Fibroblast of skin of right biceps (primary cell): ENCODE measurements around the gene ARAP2.
"Not testable (repeated sequence)": the region's sequence is repeated elsewhere in the genome, so short reads cannot be mapped to it uniquely, and the experiment has no call there.

Source experiments
- DNase-seq: peaks from one replicate; pipeline ENCODE4 v3.0.0-alpha.2; 2013

The ARAP2 gene

DNA sequence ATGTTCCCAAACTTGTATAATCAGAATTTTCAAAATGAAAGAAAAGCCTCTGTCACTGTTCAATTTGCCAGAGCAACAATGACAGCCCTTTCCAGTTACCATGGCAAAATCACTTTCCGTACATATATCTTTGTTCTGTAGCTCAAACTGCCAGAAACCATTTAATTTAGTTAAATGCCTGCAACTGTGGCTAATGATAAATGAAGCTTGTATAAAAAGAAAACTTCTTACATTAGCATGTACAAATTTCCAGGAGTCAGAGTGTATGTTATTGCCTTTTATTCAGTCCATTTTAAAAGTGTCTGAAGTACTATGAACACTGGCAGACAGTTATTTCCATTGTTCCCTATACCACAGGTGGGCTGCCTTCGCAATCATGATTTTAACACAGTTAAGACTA is 30.3 kb downstream of the ARAP2 start:
- no peak for DNase-seq

DNA sequence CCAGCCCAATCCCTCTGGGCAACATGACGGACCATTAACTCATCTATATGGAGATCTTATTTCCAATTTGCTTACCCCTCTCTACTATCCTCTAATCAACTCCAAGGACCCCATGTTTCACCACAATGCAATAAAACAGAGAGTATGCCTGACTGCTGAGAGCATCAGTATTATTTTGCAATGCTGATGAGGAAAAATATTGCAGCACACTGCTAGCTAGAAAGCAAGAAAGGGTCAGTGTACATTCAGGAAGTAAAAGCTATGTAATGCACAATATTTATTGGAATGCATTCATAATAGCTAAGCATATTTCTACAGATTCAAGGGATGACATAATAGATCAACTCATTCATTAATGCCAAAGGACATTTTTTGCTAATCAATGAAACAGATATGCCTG is 33.2 kb downstream of the ARAP2 start:
- no peak for DNase-seq

DNA sequence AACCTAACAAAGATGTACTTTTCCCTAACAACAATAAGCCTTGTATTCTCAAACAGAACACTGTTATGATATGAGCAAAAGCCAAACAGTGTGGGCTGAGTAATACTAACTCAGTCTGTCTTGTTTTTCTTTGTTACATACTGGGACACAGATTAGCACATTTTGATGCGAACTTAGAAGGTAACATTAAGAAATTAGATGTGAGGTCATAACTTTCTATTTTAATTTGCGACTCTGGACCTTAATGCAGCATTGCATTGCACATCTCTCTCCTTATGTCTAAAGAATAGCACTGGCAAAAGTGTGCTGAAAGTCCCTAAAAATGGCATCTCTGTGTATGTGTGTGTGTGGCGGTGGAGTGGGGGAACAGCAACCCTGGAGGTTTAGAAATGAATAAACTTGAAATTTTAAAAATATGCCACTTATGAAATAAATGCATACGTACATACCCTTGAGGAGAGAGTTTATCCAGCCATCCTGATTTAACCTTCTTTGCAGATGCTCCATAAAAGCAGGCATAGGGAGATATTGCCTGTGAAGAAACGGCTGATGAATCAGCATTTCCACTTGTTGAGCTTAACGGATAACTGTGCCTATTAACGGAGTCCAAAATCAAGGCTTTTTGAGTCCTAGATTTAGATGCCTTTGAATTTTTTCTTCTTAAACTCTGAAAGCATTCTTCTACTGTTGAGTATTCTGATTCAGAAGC is 34.2 kb downstream of the ARAP2 start:
- no peak for DNase-seq

DNA sequence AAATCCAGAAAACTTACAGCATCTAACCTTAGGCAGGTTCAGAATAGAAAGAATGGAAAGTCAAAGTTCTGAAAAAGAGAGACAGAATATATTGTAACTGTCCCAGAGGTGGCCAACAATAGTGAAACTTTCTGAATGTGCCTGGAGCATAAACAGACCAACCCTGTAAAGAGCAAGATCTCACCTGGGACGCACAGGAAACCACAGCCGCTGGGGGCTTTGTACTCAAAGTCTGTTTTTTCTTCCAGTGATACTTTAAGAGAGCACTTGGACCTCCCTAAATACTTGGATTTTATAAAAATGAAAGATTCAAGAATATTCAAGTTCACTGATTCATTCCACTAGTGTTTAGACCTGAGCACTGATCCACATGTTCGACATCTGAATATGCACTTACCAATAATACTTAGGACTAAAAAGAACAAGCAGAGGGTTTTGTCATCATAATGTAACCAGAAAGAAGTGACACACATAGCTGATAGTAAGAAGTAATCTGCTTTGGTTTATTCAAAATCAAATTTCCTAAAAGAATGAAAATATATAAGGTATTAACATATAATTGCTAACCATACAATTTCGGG is 35.3 kb downstream of the ARAP2 start:
- no peak for DNase-seq

DNA sequence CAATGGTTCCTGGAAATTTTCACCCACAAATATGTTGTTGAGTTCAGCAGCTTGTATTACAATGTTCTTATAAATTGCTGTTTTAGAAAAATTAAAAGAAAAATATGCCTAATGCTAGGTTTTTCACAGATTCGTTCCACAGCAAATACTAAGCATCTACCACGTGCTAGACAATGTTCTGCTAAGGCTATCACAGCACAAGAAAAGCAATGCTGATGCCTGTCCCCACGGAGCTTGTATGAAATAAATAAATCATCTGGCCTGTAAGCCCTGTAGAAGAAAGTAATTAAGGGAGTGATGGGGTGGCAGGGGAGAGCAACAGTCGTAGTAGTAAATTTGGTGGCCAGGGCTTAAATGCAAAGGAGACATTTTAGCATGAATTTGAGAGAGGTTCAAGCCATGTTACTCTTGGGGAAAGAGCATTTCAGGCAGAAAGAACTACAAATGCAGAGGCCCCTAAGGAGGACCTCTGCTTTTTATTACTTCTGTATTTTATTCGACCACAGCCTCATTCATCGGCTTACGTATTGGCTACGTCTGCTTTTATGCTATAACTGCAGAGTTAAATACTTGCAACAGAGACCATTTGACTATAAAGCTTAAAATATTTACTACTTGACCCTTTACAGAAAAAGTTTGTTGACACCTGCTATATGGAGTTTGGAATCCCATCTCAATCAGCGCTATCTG is 36.3 kb downstream of the ARAP2 start:
- DNase-seq, result no peak

DNA sequence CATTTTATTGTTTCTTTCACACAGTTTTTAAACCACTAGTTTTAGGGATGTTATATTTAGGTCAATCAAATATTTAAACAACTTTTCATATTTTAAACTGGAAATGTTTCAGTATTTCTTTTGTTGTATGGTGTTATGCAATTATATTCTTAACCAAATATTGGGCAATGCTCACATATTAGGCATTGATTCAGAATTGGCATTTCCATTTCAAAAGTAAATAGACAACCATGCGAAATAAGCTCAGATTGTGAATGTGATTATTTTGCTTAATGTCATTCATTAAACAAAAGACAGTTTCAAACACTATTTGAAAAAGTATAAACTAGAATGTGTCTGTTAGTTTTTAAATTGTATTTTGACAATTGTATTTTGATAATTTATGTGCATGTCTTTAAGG is 36.9 kb downstream of the ARAP2 start:
- DNase-seq, result no peak

DNA sequence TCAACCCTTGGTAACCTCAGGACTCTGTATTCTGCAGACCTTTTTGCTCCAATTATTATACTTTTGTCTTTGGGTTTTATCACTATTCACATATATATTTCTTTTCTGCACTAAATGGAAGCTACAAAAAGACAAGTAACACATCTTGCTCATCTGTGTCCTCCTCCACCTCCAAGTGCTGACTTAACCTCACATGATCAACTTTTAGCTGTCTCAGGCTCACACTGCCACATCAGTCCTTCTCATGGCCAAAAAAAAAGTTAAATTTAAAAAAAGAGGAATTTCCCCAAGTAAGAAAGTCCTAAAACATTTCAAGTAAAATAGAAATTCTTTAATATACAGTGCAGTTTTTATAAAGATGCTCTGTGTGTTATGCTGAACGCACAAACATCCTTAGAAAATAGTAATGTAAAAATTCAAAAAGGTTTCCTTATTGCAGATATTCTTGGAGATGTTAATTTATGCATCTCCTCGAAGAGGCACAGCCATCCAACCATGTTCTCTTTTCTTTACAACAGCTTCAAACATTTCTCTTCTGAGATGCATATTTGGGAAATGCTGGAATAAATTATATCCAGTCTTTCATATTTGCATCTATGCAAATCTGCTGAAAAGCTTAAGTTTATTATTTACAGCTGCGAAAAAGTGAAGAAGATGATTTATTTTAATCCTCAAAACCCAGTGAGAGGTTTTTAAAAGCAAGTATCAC is 37.6 kb downstream of the ARAP2 start:
- no peak for DNase-seq

DNA sequence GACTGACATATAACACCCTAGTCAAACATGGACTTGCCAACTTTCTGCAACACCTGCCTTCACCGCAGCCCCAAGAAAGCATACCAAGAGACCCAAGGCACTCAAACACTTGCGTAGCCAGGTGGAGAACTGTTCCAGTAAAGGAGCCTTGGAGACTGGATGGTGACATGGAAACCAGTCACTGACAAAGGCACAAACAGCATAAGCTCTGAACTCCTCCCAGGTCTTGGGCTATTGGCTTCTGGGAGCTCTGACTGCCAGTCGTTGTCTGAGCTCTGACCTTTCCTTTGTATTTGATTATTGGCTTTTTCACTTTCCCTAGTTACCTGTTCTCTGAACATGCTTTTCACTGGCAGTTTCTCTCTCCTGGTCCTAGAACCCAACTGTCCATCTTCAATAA is 38.3 kb downstream of the ARAP2 start:
- DNase-seq, result no peak

DNA sequence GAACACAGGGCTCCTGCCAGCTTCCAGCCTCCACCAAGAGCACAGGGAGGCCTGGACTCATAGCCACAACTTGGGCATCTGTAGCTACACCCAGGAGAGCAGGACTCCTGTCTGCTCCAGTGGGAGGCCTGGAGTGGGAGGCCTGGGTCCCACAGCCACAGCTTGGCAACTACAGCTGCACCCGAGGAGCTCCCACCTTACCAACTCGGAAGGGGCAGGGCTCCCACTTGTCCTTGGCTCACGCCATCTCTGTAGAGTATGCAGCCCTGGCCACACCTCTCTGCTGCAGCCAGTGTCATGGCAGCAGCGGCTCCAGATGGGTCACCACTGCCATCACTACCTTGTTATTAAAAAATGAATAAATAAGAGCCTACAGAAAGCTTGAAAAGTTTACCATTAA is 45.5 kb downstream of the ARAP2 start:
- DNase-seq, result no peak

DNA sequence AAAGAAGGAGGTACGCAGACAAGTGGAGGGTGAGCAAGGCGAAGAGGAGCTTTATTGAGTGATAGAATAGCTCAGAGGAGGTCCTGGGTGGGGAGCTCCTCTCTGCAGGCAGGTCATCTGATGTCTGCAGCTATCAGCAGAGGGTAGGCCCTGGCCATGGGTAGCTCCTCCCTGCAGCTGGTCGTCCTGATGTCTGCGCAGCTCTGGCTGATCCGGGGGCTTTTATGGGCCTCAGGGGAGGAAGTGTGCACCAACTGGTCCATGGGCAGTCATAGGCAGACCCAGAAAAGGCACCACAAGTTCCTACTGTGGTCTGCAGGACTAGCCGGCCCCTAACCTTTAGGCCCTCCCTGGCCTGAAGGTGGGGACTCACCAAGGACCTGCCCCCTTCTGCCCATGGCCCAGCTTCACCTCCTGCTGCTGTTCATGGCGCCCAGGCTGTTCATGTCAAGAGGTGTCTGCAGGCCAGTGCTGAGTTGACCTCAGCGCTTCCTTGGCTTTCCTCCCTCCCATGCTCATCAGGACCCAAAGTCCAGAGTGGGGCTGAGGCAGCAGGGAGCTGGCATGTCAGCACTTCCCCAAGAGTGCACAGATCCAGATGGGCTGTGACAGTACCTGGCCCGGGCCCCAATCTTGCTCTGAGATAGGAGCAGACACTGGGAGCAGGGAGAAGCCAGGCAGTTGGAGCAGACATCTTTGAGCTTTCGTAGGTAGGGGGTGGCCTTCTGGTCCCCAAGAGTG is 46.1 kb downstream of the ARAP2 start:
- DNase-seq, result no peak

DNA sequence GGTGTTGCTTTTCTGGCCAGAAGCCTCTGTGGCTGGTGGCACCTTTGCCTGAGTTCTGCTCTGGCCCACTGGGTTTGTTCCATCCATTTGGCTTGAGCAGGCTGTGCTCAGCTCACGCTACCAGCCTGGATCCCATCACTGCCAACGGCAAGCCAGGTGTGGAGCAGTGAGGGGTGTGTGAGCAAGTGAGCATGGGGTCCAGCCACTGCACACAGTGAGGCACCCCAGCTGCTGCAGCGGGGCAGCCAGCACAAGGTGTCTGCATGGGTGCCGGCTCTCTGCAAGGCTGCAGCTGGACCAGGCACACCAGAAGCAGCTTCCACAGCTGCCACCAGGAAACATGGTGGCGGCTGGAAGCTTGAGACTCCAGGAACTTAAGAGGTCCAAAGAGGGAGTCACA is 46.8 kb downstream of the ARAP2 start:
- DNase-seq, result no peak

DNA sequence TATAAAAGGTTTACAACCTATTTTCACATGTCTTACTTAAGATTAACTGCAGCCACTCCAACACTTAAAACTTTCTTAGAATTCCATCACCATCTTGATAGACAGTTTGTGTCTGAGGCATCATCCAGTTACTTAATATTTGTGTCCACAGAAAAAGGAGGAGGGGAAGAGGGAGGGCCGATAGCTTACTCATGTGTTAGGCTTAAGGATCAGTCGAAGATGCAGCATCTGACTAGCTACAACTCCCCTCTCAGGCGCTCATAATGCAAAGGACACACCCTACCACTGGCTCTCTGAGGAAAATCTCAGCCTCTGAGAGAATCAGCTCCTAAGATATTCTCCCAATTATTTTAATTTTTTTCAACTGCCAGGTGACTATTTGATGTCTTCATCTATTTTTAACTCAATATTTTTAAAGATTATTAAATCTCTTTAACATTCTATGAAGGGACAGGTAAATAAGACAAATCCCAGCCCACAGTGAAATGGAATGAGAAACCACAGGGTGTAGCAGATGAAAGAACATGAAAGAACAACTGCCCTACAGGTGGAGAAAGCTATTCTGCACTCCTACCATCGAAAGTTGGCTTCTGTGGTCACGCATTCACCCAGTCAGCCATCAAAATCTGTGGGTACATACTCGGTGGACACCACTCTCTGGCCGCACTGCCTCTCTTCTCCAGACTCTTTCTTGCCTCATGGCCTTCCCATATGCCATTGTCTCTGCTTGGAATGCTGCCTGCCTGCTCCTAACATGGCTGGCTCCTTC is 48.0 kb downstream of the ARAP2 start:
- no peak for DNase-seq

DNA sequence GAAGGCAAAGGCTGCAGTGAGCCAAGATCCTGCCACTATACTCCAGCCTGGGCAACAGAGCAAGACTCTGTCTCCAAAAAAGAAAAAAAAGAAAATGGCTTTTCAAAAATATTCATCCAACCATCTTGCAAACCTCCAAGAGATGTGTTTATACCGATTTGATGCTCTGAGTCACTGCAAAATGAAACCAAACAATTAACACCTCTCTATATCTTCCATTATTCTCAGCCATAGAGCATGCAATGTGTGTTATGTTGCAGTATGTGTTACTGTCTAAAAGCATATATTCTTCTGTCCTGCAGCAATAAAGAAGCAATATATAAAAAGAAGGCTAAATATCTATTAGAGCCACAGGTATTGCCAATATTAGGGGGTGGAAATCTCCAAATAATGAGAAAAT is 51.4 kb downstream of the ARAP2 start:
- no peak for DNase-seq

DNA sequence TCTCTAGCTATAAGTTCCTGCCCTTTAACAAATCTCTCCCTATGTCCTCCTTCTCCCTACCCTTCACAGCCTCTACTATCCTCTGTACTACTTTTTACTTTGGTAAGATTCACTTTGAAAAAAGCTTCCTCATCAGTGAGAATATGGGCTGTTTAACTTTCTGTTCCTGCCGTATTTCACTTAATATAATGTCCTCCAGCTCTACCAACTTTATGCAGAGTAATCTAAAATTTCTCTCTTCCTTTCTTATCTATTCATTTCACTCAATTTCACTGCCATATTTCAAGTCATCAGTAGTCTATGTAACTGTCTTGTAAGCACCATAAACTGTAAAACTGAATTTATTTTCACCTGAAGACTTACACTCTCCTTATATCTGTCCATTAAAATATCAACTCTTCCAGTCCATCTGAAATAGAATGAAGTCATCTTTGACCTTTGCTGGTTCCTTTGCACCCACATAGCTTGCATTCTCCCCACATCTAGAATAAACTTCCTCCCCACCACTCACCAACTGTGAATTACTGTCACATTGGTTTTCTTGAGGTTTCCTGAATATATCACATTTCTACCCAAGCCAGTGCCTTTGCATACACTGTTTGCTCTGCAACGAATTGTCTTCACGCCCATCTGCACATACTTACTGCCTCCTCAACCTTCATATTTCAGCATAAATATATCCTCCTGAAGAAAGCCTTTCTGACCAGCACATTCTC is 54.6 kb downstream of the ARAP2 start:
- DNase-seq, result peak; percentile 2

DNA sequence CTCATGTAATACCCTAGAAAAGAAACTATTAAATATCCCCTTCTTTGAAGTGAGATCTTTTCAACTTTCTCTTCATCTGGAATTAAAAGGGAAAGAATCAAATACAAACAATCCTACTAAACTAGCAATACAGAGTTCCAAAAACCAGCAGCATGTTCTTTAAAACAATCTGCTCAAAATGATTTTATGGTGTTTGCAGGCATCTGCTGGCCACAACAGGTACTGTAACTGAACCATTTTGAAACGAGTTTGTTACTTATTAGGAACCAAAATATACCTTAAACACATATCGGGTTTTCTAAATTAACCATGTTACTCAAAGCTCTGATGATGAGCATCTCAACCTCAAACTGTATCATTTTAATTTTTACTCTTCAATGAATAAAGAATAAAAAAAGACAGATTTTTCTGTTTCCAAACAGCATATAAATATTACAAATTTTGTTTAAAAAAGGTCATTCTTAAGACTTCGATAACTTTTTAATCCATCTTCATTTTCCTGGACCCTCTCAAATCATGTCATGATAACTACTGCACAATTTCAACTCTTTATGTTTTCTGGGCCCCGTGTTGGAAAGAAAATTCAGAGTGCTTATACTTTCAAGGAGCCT is 56.5 kb downstream of the ARAP2 start:
- DNase-seq, result peak; percentile 41

DNA sequence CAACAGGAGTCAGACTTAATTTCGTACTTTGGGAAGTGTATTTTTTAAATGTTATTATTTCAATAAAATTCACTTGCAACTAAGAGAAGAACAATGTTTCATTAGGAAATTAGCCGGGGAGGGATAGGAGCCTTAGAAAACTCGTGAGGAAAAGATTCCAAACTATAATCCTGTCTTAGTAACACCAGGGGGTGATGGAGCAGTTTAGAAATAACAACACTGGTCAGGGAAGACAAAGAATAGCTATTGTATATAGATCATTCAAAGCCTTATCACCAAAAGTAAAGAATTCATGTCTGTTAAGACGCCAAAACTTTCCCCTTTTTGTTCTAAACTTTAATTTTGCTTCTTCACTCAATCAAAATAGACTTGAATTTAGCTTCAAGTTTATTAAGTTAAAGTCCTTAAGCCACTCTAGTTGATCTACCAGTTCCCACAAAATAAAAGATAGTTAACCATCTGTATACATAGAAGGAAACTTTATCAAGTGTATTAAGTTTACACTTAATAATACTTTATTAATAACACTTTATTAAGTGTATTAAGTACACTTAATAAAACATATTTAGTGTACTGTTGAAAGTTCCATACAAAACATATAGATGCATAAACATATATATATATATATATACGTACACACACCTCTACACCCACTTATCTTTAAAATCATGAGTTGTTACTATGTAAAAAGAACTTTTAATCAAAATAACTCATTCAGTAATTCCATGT is 60.5 kb downstream of the ARAP2 start:
- DNase-seq, result no peak

DNA sequence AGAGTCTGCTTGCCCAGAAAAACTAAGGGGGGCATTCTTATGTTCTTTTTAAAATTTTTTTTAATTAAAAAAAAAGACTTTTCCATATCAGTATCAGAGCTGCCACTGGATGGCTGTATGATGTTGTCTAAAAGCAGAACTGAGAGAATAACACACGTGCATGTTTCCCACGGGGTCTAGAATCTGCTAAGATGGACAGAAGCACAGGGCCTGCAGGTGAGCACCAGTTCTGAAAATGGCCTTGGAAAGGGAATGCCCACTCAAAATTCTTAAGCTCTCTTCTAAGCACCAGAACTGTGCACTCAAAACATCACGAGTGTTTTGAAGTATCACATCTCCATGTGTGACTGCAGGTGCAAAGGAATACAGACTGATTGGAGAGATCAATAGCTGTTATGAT is 61.1 kb downstream of the ARAP2 start:
- no peak for DNase-seq

DNA sequence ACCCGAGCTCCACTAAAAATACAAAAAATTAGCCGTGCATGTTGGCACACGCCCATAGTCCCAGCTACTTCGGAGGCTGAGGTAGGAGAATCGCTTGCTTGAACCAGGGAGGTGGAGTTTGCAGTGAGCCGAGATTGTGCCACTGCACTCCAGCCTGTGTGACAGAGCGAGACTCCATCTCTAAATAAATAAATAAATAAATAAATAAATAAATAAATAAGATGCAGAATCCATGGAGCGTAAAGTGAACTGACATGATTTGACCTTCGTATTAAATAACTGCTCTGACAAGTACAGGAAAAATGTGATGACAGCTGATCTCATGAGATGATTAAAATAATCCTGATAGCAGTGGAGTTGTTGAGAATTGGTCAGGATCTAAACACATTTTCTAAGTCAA is 62.0 kb downstream of the ARAP2 start:
- DNase-seq, result not testable (repeated sequence)

DNA sequence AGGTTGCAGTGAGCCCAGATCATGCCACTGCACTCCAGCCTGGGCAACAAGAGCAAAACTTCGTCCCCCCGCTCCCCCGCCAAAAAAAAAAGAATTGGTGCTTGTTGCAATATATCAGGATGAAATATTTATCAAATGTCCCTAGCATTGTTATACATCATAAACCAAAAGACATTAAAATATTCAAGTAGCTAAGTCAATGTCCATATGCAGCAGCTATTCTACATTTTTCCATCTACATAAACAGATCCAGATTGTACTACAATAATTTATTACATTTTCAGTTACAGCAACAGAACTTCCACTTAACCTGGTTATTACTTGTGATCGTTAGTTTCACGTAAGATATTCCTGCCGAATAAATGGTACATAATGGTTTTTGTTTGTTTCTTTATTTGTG is 64.1 kb downstream of the ARAP2 start:
- DNase-seq, result no peak

DNA sequence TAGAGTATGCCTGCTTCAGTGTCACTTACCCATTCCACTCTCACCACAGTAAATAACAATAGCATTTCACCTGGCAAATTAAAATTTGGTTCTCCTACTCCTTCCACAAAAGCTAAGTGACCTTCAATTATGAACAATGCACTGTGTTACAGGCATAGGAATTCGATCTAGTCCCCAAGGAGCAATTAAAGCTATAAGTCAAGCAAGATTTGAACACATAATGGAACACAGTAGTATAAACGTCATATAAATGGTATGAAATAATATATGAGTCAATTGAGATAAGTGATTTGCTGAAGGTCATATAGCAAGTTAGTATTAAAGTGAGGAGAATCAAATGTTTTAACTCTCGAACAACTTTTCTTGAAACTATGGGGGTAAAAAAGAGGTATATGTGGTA is 65.8 kb downstream of the ARAP2 start:
- DNase-seq, result peak; percentile 70

DNA sequence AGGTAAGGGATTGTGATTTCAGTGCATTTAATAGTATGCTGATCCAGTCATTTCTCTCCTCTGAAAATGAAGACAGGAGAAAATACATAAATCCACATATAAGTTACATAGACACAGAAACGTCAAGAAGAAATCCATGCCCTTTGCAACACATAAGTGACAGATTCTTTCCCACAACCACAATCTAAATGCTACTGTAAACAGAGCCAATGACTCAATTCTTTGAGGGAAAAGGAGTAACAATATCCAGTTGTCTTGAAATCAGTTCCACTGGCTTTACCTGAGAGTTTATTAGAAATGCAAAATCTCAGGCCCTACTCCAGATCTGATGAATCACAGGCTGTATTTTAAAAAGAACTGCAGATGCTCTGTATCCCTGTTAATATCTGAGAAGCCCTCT is 66.4 kb downstream of the ARAP2 start:
- peak; percentile 52 for DNase-seq
